Neural progenitor cell (in vitro differentiated cells): ENCODE data around the gene SLX9. TPM values are rescaled to one million over a fixed set of nuclear protein-coding genes. Genes with fewer than 3 reads are reported as not detected.
"Not testable (repeated sequence)": the region's sequence is repeated elsewhere in the genome, so short reads cannot be mapped to it uniquely, and the experiment has no call there.

ENCODE experiments used
- DNase-seq: peaks from one replicate; pipeline ENCODE4 v3.0.0-alpha.2; 2016; ENCODE audit warnings: low spot score
- H2AFZ ChIP-seq: fragments of 200-600 bp; sonication (generic); replicated peaks from 2 replicates; pipeline ENCODE4 v1.6.1; 2016; ENCODE audit warnings: antibody characterized with exemption
- H3F3A ChIP-seq: fragments of 200-600 bp; sonication (generic); 2 replicates; pipeline ENCODE4 v1.6.1; 2016; ENCODE audit warnings: antibody characterized with exemption, low read depth
- H3K27ac ChIP-seq: fragments of 200-600 bp; sonication (generic); 2 replicates; pipeline ENCODE4 v1.5.1; 2016; ENCODE audit warnings: mild to moderate bottlenecking
- H3K27me3 ChIP-seq: fragments of 200-600 bp; sonication (generic); 2 replicates; pipeline ENCODE4 v1.6.1; 2016; ENCODE audit warnings: mild to moderate bottlenecking, moderate library complexity
- H3K36me3 ChIP-seq: fragments of 200-600 bp; sonication (generic); 2 replicates; pipeline ENCODE4 v1.5.1; 2016
- H3K4me1 ChIP-seq: fragments of 200-600 bp; sonication (generic); 2 replicates; pipeline ENCODE4 v1.6.1; 2016; ENCODE audit warnings: mixed run types
- H3K4me2 ChIP-seq: fragments of 200-600 bp; sonication (generic); 2 replicates; pipeline ENCODE4 v1.6.1; 2016
- H3K4me3 ChIP-seq: fragments of 200-600 bp; sonication (generic); 2 replicates; pipeline ENCODE4 v1.5.1; 2016
- H3K79me2 ChIP-seq: fragments of 200-600 bp; sonication (generic); 2 replicates; pipeline ENCODE4 v1.6.1; 2016; ENCODE audit warnings: low read depth
- H3K9ac ChIP-seq: fragments of 200-600 bp; sonication (generic); 2 replicates; pipeline ENCODE4 v1.6.1; 2016
- H3K9me3 ChIP-seq: fragments of 200-600 bp; sonication (generic); 2 replicates; pipeline ENCODE4 v1.5.1; 2016; ENCODE audit warnings: low read depth
- H4K20me1 ChIP-seq: fragments of 200-600 bp; sonication (generic); 2 replicates; pipeline ENCODE4 v1.6.1; 2016; ENCODE audit warnings: low read depth
- H3K27ac Mint-ChIP-seq: 3 replicates; pipeline ENCODE4 v1.8.0; 2021; ENCODE audit warnings: mixed read lengths
- H3K27me3 Mint-ChIP-seq: 2 replicates; pipeline ENCODE4 v1.8.0; 2022; ENCODE audit warnings: low read depth, mild to moderate bottlenecking, inconsistent platforms, moderate library complexity, mixed read lengths; ENCODE audit not compliant: insufficient read depth
- H3K36me3 Mint-ChIP-seq: 3 replicates; pipeline ENCODE4 v1.8.0; 2021; ENCODE audit warnings: mixed read lengths
- H3K4me1 Mint-ChIP-seq: 3 replicates; pipeline ENCODE4 v1.8.0; 2021; ENCODE audit warnings: mixed read lengths
- H3K4me3 Mint-ChIP-seq: 3 replicates; pipeline ENCODE4 v1.8.0; 2021; ENCODE audit warnings: mild to moderate bottlenecking, moderate library complexity, mixed read lengths
- H3K9me3 Mint-ChIP-seq: 3 replicates; pipeline ENCODE4 v1.8.0; 2020; ENCODE audit warnings: mixed read lengths
- EZH2 ChIP-seq: fragments of 200-600 bp; sonication (generic); IDR thresholded peaks from 2 replicates; pipeline ENCODE4 v1.6.1; 2017; ENCODE audit warnings: antibody characterized with exemption, mild to moderate bottlenecking, moderate library complexity
- EZH2phosphoT487 ChIP-seq: fragments of 200-600 bp; sonication (generic); IDR thresholded peaks from 2 replicates; pipeline ENCODE4 v1.6.1; 2017; ENCODE audit warnings: antibody characterized with exemption
- total RNA-seq: library from RNA; depleted of rRNA; stranded (reverse); fragments of >200 nt; gene quantifications from 2 replicates; pipeline ENCODE4 v1.2.3, GENCODE V29; 2015; ENCODE audit warnings: low replicate concordance
- TF ChIP-seq, protein P1 (sequence below): fragments of 200-600 bp; sonication (generic); IDR thresholded peaks from 2 replicates; pipeline ENCODE4 v1.5.1; 2017; ENCODE audit warnings: antibody characterized with exemption, mild to moderate bottlenecking

The SLX9 gene
- total RNA-seq, 1 donor from 2014 or later, result 4.7 TPM

DNA sequence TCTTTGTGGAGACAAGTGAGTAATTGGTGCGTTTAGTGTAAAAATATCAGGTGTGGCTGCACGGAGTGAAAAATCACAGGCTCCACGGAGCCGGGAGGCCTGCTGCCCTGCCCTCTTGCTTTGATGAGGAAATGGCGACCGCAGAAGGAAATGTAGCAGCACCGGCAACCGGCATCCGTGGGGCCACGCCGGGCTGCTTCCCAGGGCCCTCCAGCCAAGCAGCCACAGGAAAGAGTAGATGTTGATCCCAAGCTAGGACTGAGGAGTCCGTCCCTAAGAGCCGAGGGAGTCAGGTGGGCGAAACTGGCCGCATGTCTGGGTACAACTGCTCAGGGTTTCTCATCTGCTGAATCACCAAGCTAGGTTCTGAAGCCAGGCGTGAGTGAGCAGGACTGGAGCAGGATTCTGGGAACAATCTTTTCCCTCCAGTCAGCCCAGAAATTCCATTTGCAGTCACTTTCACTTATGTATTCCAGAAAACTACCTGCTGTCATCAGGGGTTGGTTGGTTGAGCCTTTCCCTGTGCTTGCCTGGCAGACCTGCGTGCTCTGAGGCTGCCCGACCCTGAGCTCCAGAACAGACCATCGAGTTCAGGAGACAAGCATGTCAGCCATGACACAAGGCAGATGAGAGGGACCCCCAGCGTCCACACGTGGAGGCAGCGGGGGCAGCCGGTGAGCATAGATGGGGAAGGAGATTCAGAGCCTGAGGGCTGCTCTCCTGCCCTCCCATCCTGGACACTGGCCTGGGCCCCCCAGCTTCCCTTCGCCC lies 13.3 kb upstream of the SLX9 start:
- Histone ChIP-seq H3K79me2 (no peaks in the 10 kb centered on the region), H3K27me3 (peaks cover 97% of the 10 kb centered on the region), H3K27ac (no peak overlapping the region), H3K36me3 (no peaks in the 10 kb centered on the region), H3K4me3 (no peak overlapping the region), H3K4me1 (peaks cover 12% of the 10 kb centered on the region), H3K4me2 (no peak overlapping the region), H4K20me1 (peaks cover 5% of the 10 kb centered on the region), H3F3A (no peaks in the 10 kb centered on the region), H2AFZ (no peak overlapping the region), H3K9ac (no peak overlapping the region), H3K9me3 (no peaks in the 10 kb centered on the region)
- Mint-ChIP-seq H3K9me3 (peaks cover 4% of the 10 kb centered on the region), H3K27me3 (peaks cover 34% of the 10 kb centered on the region), H3K4me1 (peaks cover 36% of the 10 kb centered on the region), H3K27ac (no peak overlapping the region), H3K4me3 (peak overlapping the region; percentile 59), H3K36me3 (peaks cover 2% of the 10 kb centered on the region)
- TF ChIP-seq, protein P1, sequence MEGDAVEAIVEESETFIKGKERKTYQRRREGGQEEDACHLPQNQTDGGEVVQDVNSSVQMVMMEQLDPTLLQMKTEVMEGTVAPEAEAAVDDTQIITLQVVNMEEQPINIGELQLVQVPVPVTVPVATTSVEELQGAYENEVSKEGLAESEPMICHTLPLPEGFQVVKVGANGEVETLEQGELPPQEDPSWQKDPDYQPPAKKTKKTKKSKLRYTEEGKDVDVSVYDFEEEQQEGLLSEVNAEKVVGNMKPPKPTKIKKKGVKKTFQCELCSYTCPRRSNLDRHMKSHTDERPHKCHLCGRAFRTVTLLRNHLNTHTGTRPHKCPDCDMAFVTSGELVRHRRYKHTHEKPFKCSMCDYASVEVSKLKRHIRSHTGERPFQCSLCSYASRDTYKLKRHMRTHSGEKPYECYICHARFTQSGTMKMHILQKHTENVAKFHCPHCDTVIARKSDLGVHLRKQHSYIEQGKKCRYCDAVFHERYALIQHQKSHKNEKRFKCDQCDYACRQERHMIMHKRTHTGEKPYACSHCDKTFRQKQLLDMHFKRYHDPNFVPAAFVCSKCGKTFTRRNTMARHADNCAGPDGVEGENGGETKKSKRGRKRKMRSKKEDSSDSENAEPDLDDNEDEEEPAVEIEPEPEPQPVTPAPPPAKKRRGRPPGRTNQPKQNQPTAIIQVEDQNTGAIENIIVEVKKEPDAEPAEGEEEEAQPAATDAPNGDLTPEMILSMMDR, result no peak
- TF ChIP-seq EZH2phosphoT487 (no peak), EZH2 (no peak)
- DNase-seq, result no peak

DNA sequence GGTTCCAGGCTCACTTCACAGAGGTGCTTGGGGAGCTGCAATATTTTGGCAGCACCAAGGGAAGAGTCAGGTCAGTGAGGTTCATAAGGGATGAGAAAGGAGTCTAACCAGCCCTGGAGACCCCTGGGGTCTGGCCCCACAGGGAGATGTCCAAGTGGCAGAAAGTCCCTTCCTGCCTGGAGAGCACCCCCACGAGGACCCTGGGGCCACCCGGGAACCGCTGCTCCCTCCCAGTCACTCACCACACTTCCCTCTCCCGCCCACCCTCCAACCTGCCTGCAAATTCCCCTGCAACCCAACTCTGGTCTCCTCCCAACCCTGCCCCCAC lies 12.6 kb upstream of the SLX9 start:
- H3K27me3 ChIP-seq, result peaks cover 97% of the 10 kb centered on the region
- peak overlapping the region; percentile 59 for H3K4me3 Mint-ChIP-seq
- H3K36me3 Mint-ChIP-seq, result peaks cover 2% of the 10 kb centered on the region
- H3K27me3 Mint-ChIP-seq, result peaks cover 29% of the 10 kb centered on the region
- H3K79me2 ChIP-seq, result no peaks in the 10 kb centered on the region
- no peak overlapping the region for H3K4me3 ChIP-seq
- peaks cover 19% of the 10 kb centered on the region for H3K4me1 ChIP-seq
- H3K9me3 ChIP-seq, result no peaks in the 10 kb centered on the region
- H2AFZ ChIP-seq, result peak overlapping the region; percentile 45
- H3K36me3 ChIP-seq, result no peaks in the 10 kb centered on the region
- peak overlapping the region; percentile 60 for H3K4me2 ChIP-seq
- DNase-seq, result no peak
- H3K4me1 Mint-ChIP-seq, result peaks cover 36% of the 10 kb centered on the region
- peaks cover 5% of the 10 kb centered on the region for H4K20me1 ChIP-seq
- H3K9ac ChIP-seq, result no peak overlapping the region
- no peak overlapping the region for H3K27ac Mint-ChIP-seq
- TF ChIP-seq, protein P1, result no peak
- no peak for TF ChIP-seq EZH2phosphoT487
- TF ChIP-seq EZH2, result no peak
- no peaks in the 10 kb centered on the region for H3F3A ChIP-seq
- no peak overlapping the region for H3K27ac ChIP-seq
- H3K9me3 Mint-ChIP-seq, result peaks cover 4% of the 10 kb centered on the region

DNA sequence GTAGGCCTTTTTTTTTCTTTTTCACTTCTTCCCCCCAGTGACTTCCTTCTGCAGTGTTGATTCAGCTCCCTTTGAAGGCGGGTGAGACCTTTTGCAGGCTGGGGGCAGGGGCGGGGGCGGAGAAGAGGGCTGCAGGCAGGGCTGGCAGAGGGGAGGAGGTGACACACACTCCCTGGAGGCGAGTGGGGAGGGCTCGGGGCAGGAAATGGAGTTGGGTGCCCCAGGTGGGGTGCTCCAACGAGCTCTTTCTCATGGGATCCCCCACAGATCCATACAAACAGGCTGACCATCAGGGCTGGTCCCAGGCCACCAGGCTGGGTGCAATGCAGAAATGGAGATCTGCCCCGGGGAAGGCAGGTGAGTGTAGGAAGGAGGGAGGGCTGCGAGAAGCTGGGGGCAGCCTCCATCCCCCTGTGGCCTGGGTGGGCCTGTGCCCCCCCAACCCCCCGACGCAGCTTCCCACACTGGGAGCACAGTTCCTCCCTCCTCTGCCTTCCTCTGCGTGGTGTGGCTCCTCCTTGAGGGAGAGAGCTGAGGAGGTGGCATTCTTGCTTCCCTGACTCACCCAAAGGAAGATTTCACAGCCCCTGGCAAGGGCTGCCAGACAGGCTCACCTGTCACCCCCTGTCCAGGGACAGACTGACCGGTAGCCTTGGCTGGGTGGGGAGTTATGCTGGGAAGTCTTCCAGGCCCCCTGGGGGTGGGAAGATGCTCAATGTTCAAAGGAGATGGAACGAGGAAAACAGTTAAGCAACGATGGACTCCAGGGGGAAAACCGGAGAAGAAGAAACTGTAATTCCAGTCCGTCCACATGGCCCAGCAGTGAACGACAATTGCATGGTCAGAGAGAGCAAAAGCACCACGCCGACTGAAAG lies 12.0 kb upstream of the SLX9 start:
- Histone ChIP-seq H3F3A (no peaks in the 10 kb centered on the region), H3K9ac (no peak overlapping the region), H3K4me2 (peak overlapping the region; percentile 60), H3K4me3 (no peak overlapping the region), H4K20me1 (peaks cover 5% of the 10 kb centered on the region), H3K36me3 (no peaks in the 10 kb centered on the region), H3K9me3 (no peaks in the 10 kb centered on the region), H3K4me1 (peaks cover 21% of the 10 kb centered on the region), H2AFZ (peak overlapping the region; percentile 45), H3K27ac (no peak overlapping the region), H3K27me3 (peaks cover 97% of the 10 kb centered on the region), H3K79me2 (no peaks in the 10 kb centered on the region)
- H3K4me1 Mint-ChIP-seq, result peaks cover 36% of the 10 kb centered on the region
- H3K36me3 Mint-ChIP-seq, result peaks cover 2% of the 10 kb centered on the region
- no peak for TF ChIP-seq EZH2
- TF ChIP-seq EZH2phosphoT487, result no peak
- TF ChIP-seq, protein P1, result no peak
- H3K9me3 Mint-ChIP-seq, result peaks cover 4% of the 10 kb centered on the region
- no peak overlapping the region for H3K4me3 Mint-ChIP-seq
- DNase-seq, result no peak
- H3K27me3 Mint-ChIP-seq, result peaks cover 26% of the 10 kb centered on the region
- no peak overlapping the region for H3K27ac Mint-ChIP-seq

DNA sequence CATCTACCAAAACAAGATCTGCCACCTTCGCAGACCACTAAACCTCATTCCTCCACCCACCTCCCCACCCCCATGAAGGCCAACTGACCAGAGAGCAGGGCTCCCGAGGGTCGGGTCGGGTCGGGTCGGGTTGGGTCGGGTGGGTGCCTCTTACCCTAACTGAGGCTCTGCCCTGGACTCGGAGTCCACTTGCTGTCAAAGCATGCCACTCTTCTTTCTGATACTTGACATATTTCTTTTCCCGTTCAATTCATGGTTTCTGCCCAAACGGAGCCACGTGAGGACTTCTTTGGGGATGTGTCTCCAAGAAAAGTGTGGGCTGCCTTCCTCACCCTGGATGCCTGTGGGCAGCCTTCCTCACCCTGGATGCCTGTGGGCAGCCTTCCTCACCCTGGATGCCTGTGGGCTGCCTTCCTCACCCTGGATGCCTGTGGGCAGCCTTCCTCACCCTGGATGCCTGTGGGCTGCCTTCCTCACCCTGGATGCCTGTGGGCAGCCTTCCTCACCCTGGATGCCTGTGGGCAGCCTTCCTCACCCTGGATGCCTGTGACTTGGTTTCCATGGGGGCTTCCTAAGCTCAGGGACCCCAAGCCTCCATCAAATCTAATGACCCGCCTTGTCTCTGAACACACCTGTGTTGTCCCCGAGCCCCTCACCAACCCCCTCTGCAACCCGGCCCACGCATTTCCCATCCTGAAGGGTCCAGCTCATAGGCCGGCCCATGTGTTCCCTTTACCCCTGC lies 11.2 kb upstream of the SLX9 start:
- Mint-ChIP-seq H3K27me3 (peaks cover 33% of the 10 kb centered on the region), H3K4me1 (peaks cover 36% of the 10 kb centered on the region), H3K27ac (peak overlapping the region; percentile 76), H3K4me3 (peak overlapping the region; percentile 48)
- H3K4me1 ChIP-seq, result peaks cover 21% of the 10 kb centered on the region
- not testable (repeated sequence) for H3K4me3 ChIP-seq, H3K79me2 ChIP-seq, H3K9me3 ChIP-seq, DNase-seq, H3F3A ChIP-seq, H3K27ac ChIP-seq, H2AFZ ChIP-seq, H3K36me3 ChIP-seq, H3K4me2 ChIP-seq, H3K36me3 Mint-ChIP-seq, H3K9me3 Mint-ChIP-seq, H3K9ac ChIP-seq
- peaks cover 10% of the 10 kb centered on the region for H4K20me1 ChIP-seq
- peaks cover 97% of the 10 kb centered on the region for H3K27me3 ChIP-seq
